K562 (cell line): Measurements from ENCODE around the gene LPGAT1. TPM values are rescaled to one million over a fixed set of nuclear protein-coding genes. Genes with fewer than 3 reads are reported as not detected.
A peak's percentile ranks its signal among the peaks of the same experiment; 100 is the strongest.

ENCODE experiments used
- BACH1 ChIP-seq: fragments of 200-800 bp; sonication (Bioruptor generic); IDR thresholded peaks from 2 replicates; pipeline ENCODE4 v1.6.1; 2016; ENCODE audit warnings: missing genetic modification characterization, missing compliant biosample characterization
- BHLHE40 ChIP-seq: IDR thresholded peaks from 2 replicates; pipeline ENCODE4 v1.6.1; 2011; ENCODE audit warnings: low read length, improper control_type of control experiment
- C11orf30 ChIP-seq: fragments of 450-650 bp; IDR thresholded peaks from 2 replicates; pipeline ENCODE4 v1.6.1; 2016; ENCODE audit warnings: low read depth, mild to moderate bottlenecking
- DMBX1 ChIP-seq: fragments of 250-450 bp; sonication (Bioruptor Pico); IDR thresholded peaks from 2 replicates; pipeline ENCODE4 v1.8.0; 2022; ENCODE audit warnings: inconsistent platforms, mild to moderate bottlenecking, moderate library complexity, borderline replicate concordance
- KDM4B ChIP-seq, 2 experiments: fragments of 450-650 bp in 1 of 2; sonication (generic) in 1 of 2; IDR thresholded peaks; 2 replicates each; pipeline ENCODE4 v1.6.1; 2016 to 2017; ENCODE audit warnings: borderline replicate concordance in 2 of 2, antibody characterized with exemption in 1 of 2, low read depth in 1 of 2, mild to moderate bottlenecking in 1 of 2
- MAFK ChIP-seq: IDR thresholded peaks from 2 replicates; pipeline ENCODE4 v1.6.1; 2011; ENCODE audit warnings: low read length, improper control_type of control experiment
- NELFE ChIP-seq: IDR thresholded peaks from 2 replicates; pipeline ENCODE4 v1.6.1; 2011; ENCODE audit warnings: mild to moderate bottlenecking; ENCODE audit not compliant: insufficient read depth, insufficient read length
- NFE2L1 ChIP-seq: fragments of 450-650 bp; IDR thresholded peaks from 2 replicates; pipeline ENCODE4 v1.6.1; 2016; ENCODE audit warnings: missing genetic modification characterization, low read depth, mild to moderate bottlenecking, missing compliant biosample characterization, moderate library complexity, borderline replicate concordance
- NFYB ChIP-seq: IDR thresholded peaks from 2 replicates; pipeline ENCODE4 v1.6.1; 2011; ENCODE audit warnings: mild to moderate bottlenecking, moderate library complexity; ENCODE audit not compliant: insufficient read length; ENCODE audit errors: extremely low read depth
- SMAD4 ChIP-seq: fragments of 250-450 bp; sonication (Bioruptor Pico); conservative IDR thresholded peaks from 2 replicates; pipeline ENCODE4 v1.8.0; 2021; ENCODE audit warnings: inconsistent platforms, mild to moderate bottlenecking, moderate library complexity
- SMC3 ChIP-seq: conservative IDR thresholded peaks from 2 replicates; pipeline ENCODE4 v1.6.1; 2011; ENCODE audit warnings: low read depth, low read length, improper control_type of control experiment; ENCODE audit not compliant: insufficient read depth
- ZNF311 ChIP-seq: fragments of 250-450 bp; sonication (Bioruptor Pico); IDR thresholded peaks from 2 replicates; pipeline ENCODE4 v1.4.0; 2020; ENCODE audit warnings: mild to moderate bottlenecking, moderate library complexity
- ZNF75A ChIP-seq: fragments of 450-650 bp; formaldehyde crosslinking; IDR thresholded peaks from 2 replicates; pipeline ENCODE4 v1.4.0; 2020; ENCODE audit warnings: mild to moderate bottlenecking
- polyA plus RNA-seq, 8 experiments: library from polyadenylated mRNA; depleted of rRNA in 4 of 8; stranded (reverse) in 5 of 8; unstranded in 3 of 8; fragments of >200 nt; fragmentation: Nextera tagmentation in 2 of 8; fragmentation: Illumina TruSeq in 1 of 8; extraction: Ambion mirVana in 2 of 8; extraction: Trizol in 1 of 8; gene quantifications; 2 replicates each; pipeline versions ENCODE4 v1.2.1 to v1.2.3, GENCODE V29; 2011 to 2014; ENCODE audit warnings: inconsistent platforms in 1 of 8, missing spikeins in 1 of 8
- total RNA-seq, 7 experiments: library from RNA; depleted of rRNA in 6 of 7; stranded (reverse); fragments of >200 nt in 6 of 7; fragmentation: Illumina TruSeq in 2 of 7; extraction: Trizol in 2 of 7; gene quantifications; 2 replicates each; pipeline versions ENCODE4 v1.2.1 to v1.2.3, GENCODE V29; 2011 to 2021; ENCODE audit warnings: low replicate concordance in 1 of 7
- TF ChIP-seq, protein P1 (sequence below): sonication (generic); formaldehyde crosslinking; IDR thresholded peaks from 2 replicates; pipeline ENCODE4 v1.8.0; 2022; ENCODE audit warnings: missing genetic modification reagents, mild to moderate bottlenecking, moderate library complexity, borderline replicate concordance
- TF ChIP-seq, protein P2 (sequence below), 3 experiments: fragments of 200-800 bp in 1 of 3; sonication (Bioruptor generic) in 1 of 3; sonication (generic) in 1 of 3; formaldehyde crosslinking in 1 of 3; IDR thresholded peaks; 2 replicates each; pipeline versions ENCODE4 v1.6.1 to v1.8.0; 2016 to 2022; ENCODE audit warnings: mild to moderate bottlenecking in 2 of 3, missing compliant biosample characterization in 2 of 3, missing genetic modification characterization in 2 of 3, missing genetic modification reagents in 1 of 3
- TF ChIP-seq, protein P3 (sequence below): fragments of 250-450 bp; sonication (Bioruptor Pico); IDR thresholded peaks from 2 replicates; pipeline ENCODE4 v1.6.1; 2021; ENCODE audit warnings: mild to moderate bottlenecking
- TF ChIP-seq, protein P4 (sequence below): sonication (generic); formaldehyde crosslinking; IDR thresholded peaks from 2 replicates; pipeline ENCODE4 v1.8.0; 2022; ENCODE audit warnings: missing genetic modification reagents, mild to moderate bottlenecking, borderline replicate concordance
- TF ChIP-seq, protein P5 (sequence below): IDR thresholded peaks from 2 replicates; pipeline ENCODE4 v1.6.1; 2011; ENCODE audit not compliant: insufficient read length; ENCODE audit errors: extremely low read depth

Gene LPGAT1
- total and polyA plus RNA-seq, 9 of the 15 experiments (the other 6 are each of a cell fraction or from before 2014, with no cell fraction given): 5.7 to 31.4 (median 16.3) TPM

DNA sequence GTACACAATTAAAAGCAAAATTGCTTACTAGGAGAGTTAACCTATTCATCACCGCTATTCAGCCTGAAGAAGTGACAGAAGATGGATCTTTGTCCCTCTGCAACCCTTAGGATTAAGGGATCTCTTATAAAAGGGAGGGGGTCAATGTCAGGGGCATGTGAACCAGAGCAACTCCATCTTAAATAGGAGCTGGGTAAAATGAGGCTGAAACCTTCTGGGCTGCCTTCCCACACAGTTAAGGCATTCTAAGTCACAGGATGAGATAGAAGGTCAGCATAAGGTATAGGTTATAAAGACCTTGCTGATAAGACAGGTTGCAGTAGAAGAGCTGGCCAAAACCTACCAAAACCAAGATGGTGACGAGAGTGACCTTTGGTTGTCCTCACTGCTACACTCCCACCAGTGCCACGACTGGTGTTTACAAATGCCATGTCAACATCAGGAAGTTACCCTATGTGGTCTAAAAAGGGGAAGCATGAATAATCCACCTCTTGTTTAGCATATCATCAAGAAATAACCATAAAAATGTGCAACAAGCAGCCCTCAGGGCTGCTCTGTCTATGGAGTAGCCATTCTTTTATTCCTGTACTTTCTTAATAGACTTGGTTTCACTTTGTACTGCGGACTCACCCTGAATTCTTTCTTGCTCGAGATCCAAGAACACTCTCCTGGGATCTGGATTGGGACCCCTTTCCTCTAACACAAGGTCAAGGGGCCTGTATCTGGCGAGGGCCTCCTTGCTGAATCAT, 119.8 kb downstream of the LPGAT1 start (continued):
- TF ChIP-seq, protein P1, sequence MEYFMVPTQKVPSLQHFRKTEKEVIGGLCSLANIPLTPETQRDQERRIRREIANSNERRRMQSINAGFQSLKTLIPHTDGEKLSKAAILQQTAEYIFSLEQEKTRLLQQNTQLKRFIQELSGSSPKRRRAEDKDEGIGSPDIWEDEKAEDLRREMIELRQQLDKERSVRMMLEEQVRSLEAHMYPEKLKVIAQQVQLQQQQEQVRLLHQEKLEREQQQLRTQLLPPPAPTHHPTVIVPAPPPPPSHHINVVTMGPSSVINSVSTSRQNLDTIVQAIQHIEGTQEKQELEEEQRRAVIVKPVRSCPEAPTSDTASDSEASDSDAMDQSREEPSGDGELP (CRISPR knock-in tag): no peak
- TF ChIP-seq SMC3 (no peak), C11orf30 (0 out of 2 replicates have a peak, but pooled peaks have one; percentile 15), KDM4B (IDR thresholded peaks at IDR 0.05; ENCODE audit: borderline replicate concordance in 2 of 2, low read depth in 1 of 2) (no peak), NELFE (no peak), ZNF75A (CRISPR knock-in tag) (no peak), BHLHE40 (no peak), MAFK (no peak), SMAD4 (peak; percentile 51), NFYB (no peak), NFE2L1 (tag) (peak; percentile 48; the same call in 1 of the 2 replicates), DMBX1 (peak; percentile 87), ZNF311 (peak; percentile 37; the same call in 1 of the 2 replicates), BACH1 (tag) (peak; percentile 26; the same call in 1 of the 2 replicates)
- TF ChIP-seq, protein P2, sequence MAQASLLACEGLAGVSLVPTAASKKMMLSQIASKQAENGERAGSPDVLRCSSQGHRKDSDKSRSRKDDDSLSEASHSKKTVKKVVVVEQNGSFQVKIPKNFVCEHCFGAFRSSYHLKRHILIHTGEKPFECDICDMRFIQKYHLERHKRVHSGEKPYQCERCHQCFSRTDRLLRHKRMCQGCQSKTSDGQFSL (CRISPR knock-in tag; IDR thresholded peaks at IDR 0.05): no peak
- TF ChIP-seq, protein P2 (tag; IDR thresholded peaks at IDR 0.05): peak in 1 of 2 experiments; percentile 89; a peak in 2 of 4 replicates
- TF ChIP-seq, protein P3, sequence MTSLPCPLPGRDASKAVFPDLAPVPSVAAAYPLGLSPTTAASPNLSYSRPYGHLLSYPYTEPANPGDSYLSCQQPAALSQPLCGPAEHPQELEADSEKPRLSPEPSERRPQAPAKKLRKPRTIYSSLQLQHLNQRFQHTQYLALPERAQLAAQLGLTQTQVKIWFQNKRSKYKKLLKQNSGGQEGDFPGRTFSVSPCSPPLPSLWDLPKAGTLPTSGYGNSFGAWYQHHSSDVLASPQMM: no peak
- TF ChIP-seq, protein P4, sequence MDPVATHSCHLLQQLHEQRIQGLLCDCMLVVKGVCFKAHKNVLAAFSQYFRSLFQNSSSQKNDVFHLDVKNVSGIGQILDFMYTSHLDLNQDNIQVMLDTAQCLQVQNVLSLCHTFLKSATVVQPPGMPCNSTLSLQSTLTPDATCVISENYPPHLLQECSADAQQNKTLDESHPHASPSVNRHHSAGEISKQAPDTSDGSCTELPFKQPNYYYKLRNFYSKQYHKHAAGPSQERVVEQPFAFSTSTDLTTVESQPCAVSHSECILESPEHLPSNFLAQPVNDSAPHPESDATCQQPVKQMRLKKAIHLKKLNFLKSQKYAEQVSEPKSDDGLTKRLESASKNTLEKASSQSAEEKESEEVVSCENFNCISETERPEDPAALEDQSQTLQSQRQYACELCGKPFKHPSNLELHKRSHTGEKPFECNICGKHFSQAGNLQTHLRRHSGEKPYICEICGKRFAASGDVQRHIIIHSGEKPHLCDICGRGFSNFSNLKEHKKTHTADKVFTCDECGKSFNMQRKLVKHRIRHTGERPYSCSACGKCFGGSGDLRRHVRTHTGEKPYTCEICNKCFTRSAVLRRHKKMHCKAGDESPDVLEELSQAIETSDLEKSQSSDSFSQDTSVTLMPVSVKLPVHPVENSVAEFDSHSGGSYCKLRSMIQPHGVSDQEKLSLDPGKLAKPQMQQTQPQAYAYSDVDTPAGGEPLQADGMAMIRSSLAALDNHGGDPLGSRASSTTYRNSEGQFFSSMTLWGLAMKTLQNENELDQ (CRISPR knock-in tag): no peak
- TF ChIP-seq, protein P5, sequence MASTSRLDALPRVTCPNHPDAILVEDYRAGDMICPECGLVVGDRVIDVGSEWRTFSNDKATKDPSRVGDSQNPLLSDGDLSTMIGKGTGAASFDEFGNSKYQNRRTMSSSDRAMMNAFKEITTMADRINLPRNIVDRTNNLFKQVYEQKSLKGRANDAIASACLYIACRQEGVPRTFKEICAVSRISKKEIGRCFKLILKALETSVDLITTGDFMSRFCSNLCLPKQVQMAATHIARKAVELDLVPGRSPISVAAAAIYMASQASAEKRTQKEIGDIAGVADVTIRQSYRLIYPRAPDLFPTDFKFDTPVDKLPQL: no peak
